AG08396 (cell line): ENCODE results near the gene MIA2.

Experiments
- DNase-seq: peaks from one replicate; pipeline ENCODE4 v3.0.0; 2012; ENCODE audit warnings: low spot score, mixed read lengths

The MIA2 gene

GRCh38 chr14:39384177-39384576 is 150.5 kb downstream of the MIA2 start:
- DNase-seq = no peak

- no peak for DNase-seq
These were observed 159.6 kb downstream of the MIA2 start for GRCh38 chr14:39393289-39393688.

- DNase-seq = no peak
These were observed 162.0 kb downstream of the MIA2 start for GRCh38 chr14:39395555-39396254.

- DNase-seq = peak; percentile 16
These were observed 162.7 kb downstream of the MIA2 start for GRCh38 chr14:39396448-39396847.

- DNase-seq = no peak
These were observed 164.7 kb downstream of the MIA2 start for GRCh38 chr14:39398382-39398781.

- DNase-seq = no peak
These were observed 172.8 kb downstream of the MIA2 start for GRCh38 chr14:39406560-39406959.

GRCh38 chr14:39416072-39416471 is 182.4 kb downstream of the MIA2 start:
- no peak for DNase-seq

GRCh38 chr14:39417014-39417413 is 183.3 kb downstream of the MIA2 start:
- DNase-seq = no peak

- no peak for DNase-seq
These were observed 185.6 kb downstream of the MIA2 start for GRCh38 chr14:39419272-39419671.

- no peak for DNase-seq
These were observed 188.5 kb downstream of the MIA2 start for GRCh38 chr14:39422243-39422642.

- DNase-seq = no peak
These were observed 190.1 kb downstream of the MIA2 start for GRCh38 chr14:39423793-39424192.

GRCh38 chr14:39425947-39426346 is 192.2 kb downstream of the MIA2 start:
- DNase-seq = no peak

GRCh38 chr14:39426605-39427004 is 192.9 kb downstream of the MIA2 start:
- peak; percentile 29 for DNase-seq

GRCh38 chr14:39428118-39428517 is 194.4 kb downstream of the MIA2 start:
- no peak for DNase-seq

GRCh38 chr14:39430762-39431415 is 197.2 kb downstream of the MIA2 start:
- no peak for DNase-seq

- peak; percentile 51 for DNase-seq
These were observed 197.9 kb downstream of the MIA2 start for GRCh38 chr14:39431416-39432178.

GRCh38 chr14:39432179-39432618 is 198.5 kb downstream of the MIA2 start, which contains the start of gene FBXO33:
TSS of gene FBXO33 (minus strand) at chr14:39432433. CDS start at chr14:39432162, 271 bp downstream.
- peak; percentile 97 for DNase-seq

- peak; percentile 77 for DNase-seq
These were observed 199.1 kb downstream of the MIA2 start for GRCh38 chr14:39432619-39433451.

GRCh38 chr14:39433452-39433813 is 199.7 kb downstream of the MIA2 start:
- no peak for DNase-seq

- DNase-seq = no peak
These were observed 200.7 kb downstream of the MIA2 start for GRCh38 chr14:39434401-39434800.

- no peak for DNase-seq
These were observed 201.5 kb downstream of the MIA2 start for GRCh38 chr14:39435241-39435640.
